ENCODE data around the gene ZNF30.
"Not testable (repeated sequence)": the region's sequence is repeated elsewhere in the genome, so short reads cannot be mapped to it uniquely, and the experiment has no call there.

Gene ZNF30

GRCh38 chr19:34960940-34961679 lies 34.4 kb downstream of the ZNF30 start:
- no peak for DNase-seq

- DNase-seq = no peak
These were observed 35.3 kb downstream of the ZNF30 start for GRCh38 chr19:34961775-34962686.

DNA sequence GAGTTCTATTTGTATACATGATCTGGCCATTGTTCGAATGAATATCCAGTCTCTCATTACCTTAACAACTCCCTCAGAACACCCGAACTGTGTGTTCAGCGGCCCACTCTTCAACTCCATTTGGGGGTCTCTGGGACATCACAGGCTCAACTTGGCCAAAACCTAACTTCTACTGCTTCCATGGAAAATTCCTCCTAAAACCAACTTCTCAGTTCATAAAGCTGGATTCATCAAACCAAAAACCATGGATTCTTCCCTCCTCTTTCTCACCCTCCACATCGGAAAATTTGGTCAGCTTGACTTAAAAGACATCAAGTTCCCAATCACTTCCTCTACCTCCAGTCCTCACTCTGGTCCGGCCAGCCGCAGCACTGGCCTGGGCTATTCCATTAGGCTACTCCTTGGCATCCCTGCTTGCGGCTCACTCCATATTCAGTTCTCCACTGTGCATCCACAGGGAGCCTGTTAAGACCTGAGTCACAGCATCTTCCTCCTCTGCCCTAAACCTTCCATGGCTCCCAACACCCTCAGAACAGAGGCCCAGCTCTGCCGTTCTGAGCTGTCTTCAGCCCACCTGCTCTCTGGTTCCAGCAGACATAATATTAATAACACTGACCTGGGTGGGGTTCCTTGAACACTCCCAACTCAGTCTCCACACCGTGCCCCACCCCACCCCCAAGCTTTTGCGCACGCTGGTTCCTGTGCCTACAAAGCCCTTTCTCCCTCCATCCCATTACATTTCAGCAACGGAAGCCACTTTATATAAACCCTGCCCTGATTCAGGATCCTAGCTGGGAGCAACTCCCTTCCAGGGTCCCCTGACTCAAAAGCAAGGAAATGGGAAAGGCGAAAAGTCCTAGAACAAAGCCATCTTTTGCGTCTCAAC lies 36.2 kb downstream of the ZNF30 start:
- no peak for DNase-seq

GRCh38 chr19:34963573-34964406 lies 37.1 kb downstream of the ZNF30 start, which contains the start of gene ZNF792:
TSS of gene ZNF792 (minus strand) at chr19:34964229. CDS start at chr19:34963662, 567 bp downstream.
- peak; percentile 41 for DNase-seq

GRCh38 chr19:34964598-34964997 lies 37.9 kb downstream of the ZNF30 start:
- DNase-seq = no peak

GRCh38 chr19:34965505-34965904 lies 38.8 kb downstream of the ZNF30 start:
- not testable (repeated sequence) for DNase-seq

DNA sequence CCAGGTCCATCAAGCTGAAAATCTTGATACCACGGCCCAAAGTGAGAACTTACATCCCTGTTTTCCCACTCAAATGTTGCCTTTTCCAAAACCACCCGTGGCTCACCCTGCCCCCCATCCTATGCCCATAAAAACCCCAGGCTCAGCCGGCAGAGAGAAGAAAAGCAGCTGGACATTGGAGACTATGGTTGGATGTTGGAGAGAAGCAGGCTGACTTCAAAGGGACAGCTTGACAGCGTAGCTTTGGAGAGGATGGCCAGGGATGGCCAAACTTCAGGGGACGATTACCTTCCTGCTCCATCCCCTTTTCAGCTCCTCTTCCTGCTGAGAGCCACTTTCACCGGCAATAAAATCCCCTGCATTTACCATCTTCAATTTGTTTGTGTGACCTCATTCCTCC lies 40.8 kb downstream of the ZNF30 start:
- no peak for DNase-seq

- DNase-seq = no peak
These were observed 43.0 kb downstream of the ZNF30 start for GRCh38 chr19:34969721-34970120.

GRCh38 chr19:34970185-34970780 lies 43.6 kb downstream of the ZNF30 start:
- DNase-seq = not testable (repeated sequence)

DNA sequence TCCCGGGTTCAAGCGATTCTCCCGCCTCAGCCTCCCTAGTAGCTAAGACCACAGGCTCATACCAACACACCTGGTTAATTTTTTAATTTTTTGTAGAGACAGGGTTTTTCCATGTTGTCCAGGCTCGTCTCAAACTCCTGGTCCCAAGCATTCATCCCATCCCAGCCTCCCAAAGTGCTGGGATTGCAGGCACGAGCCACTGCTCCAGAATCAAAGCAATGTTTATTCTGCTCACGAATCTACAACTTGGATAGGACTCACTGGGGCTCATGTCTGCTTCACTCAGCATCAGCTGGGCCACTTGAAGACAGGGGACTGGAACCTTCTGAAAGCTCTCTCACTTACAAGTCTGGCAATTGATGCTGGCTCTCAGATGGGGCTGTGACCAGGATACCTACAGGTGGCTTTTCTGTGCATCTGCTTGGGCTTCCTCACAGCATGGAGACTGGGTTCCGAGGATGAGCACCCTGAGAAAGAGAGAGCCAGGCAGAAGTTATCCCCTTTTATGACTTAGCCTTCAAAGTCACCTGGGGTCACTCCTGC lies 45.5 kb downstream of the ZNF30 start:
- DNase-seq = no peak

- DNase-seq = no peak
These were observed 47.9 kb downstream of the ZNF30 start for GRCh38 chr19:34974646-34975045.

GRCh38 chr19:34975056-34975455 lies 48.4 kb downstream of the ZNF30 start:
- no peak for DNase-seq

GRCh38 chr19:34976611-34977010 lies 49.9 kb downstream of the ZNF30 start:
- DNase-seq = no peak

- no peak for DNase-seq
These were observed 53.3 kb downstream of the ZNF30 start for GRCh38 chr19:34979819-34980640.

DNA sequence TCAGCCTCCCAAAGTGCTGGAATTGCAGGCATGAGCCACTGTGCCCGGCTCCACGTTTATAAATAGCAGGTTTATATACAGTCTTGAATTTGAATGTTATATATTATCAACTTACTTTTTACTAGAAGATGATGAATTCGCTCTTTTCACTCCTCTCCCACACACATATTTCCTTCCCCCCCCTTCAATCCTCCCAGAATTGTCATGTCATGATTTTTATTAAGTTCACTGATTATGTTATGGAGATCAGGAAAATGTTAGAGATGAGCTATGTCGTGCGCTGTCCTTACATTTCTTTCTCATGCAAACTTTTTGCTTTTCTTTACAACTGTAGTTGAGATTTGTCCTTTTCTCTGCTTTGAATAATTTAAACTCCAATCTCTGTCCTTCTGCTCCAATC lies 55.6 kb downstream of the ZNF30 start:
- DNase-seq = no peak

GRCh38 chr19:34983786-34984185 lies 57.1 kb downstream of the ZNF30 start:
- no peak for DNase-seq

DNA sequence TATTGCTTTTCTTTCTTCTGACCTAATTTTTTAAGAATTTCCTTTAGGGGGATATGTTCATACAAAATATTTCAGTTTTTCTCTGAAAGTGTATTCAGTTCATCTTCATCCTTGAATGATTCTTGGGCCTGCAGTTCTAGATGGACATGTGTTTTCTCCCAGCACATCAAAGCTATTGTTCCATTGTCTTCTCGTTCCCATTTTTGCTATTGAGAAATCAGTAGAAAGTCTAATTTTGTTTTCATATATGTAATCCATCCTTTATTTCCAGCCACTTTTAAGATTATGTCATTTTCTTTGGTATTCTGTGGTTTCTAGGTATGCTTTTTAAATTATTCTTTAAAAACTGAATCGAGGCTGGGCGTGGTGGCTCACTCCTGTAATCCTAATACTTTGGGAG lies 57.6 kb downstream of the ZNF30 start:
- no peak for DNase-seq

GRCh38 chr19:34985249-34986022 lies 58.7 kb downstream of the ZNF30 start:
- no peak for DNase-seq

- no peak for DNase-seq
These were observed 61.4 kb downstream of the ZNF30 start for GRCh38 chr19:34988119-34988518.

GRCh38 chr19:34989298-34989697 lies 62.6 kb downstream of the ZNF30 start:
- no peak for DNase-seq

Measured in MV-4-11 (cell line).